Peyer's patch (tissue), 4 donors: ENCODE results near the gene SNX8. TPM values are rescaled to one million over a fixed set of nuclear protein-coding genes. Genes with fewer than 3 reads are reported as not detected.

Experiments
- DNase-seq, 3 donors: peaks; one replicate each; pipeline ENCODE4 v3.0.0-alpha.2; 2017 to 2019
- H3K27ac ChIP-seq, 4 donors: fragments of 200-600 bp; sonication (generic); one replicate each; pipeline ENCODE4 v1.5.1; 2016 to 2019
- H3K27me3 ChIP-seq, 2 donors: fragments of 200-600 bp; sonication (generic); one replicate each; pipeline ENCODE4 v1.5.1; 2019
- H3K36me3 ChIP-seq, 3 donors: fragments of 200-600 bp; sonication (generic); one replicate each; pipeline ENCODE4 v1.5.1; 2016 to 2019
- H3K4me1 ChIP-seq, 4 donors: fragments of 200-600 bp; sonication (generic); one replicate each; pipeline ENCODE4 v1.5.1; 2016 to 2019
- H3K4me3 ChIP-seq, 4 donors: fragments of 200-600 bp; sonication (generic); 1 replicate in 3 of 4; 2 replicates in 1 of 4; pipeline ENCODE4 v1.5.1; 2016 to 2019; ENCODE audit warnings: mild to moderate bottlenecking in 1 of 4
- H3K9me3 ChIP-seq, 4 donors: fragments of 200-600 bp; sonication (generic); one replicate each; pipeline ENCODE4 v1.5.1; 2016 to 2019; ENCODE audit warnings: mild to moderate bottlenecking in 1 of 4
- CTCF ChIP-seq, 6 experiments: fragments of 450-650 bp in 4 of 6; fragments of 200-600 bp in 2 of 6; sonication (generic) in 1 of 6; IDR thresholded peaks; one replicate each; pipeline ENCODE4 v1.5.1; 2017 to 2019; ENCODE audit warnings: antibody characterized with exemption in 6 of 6, mild to moderate bottlenecking in 3 of 6, moderate library complexity in 1 of 6
- POLR2A ChIP-seq, 2 donors: fragments of 450-650 bp; IDR thresholded peaks; one replicate each; pipeline ENCODE4 v1.5.1; 2017; ENCODE audit warnings: antibody characterized with exemption in 2 of 2, mild to moderate bottlenecking in 2 of 2, moderate library complexity in 2 of 2
- total RNA-seq, 4 donors: library from RNA; depleted of rRNA; stranded (reverse); fragments of >200 nt; gene quantifications; one replicate each; pipeline ENCODE4 v1.1.0, GENCODE V29; 2016

SNX8 gene
- total RNA-seq, 4 donors from 2014 or later = 10.5 to 38.8 (median 19.2) TPM

GRCh38 chr7:2224934-2225333 lies 89.3 kb downstream of the SNX8 start:
- H3K36me3 ChIP-seq = peaks cover 0 to 61% (median 0%) of the 10 kb centered on the region in 3 donors
- TF ChIP-seq CTCF (IDR thresholded peaks at IDR 0.05) (no peak), POLR2A (IDR thresholded peaks at IDR 0.05) (no peak)
- no peak overlapping the region for H3K4me3 ChIP-seq

GRCh38 chr7:2224491-2224928 lies 89.7 kb downstream of the SNX8 start:
- no peak for TF ChIP-seq POLR2A (IDR thresholded peaks at IDR 0.05)
- no peak for TF ChIP-seq CTCF (IDR thresholded peaks at IDR 0.05)
- peaks cover 0 to 57% (median 0%) of the 10 kb centered on the region in 3 donors for H3K36me3 ChIP-seq
- no peaks in the 10 kb centered on the region for H3K4me1 ChIP-seq
- DNase-seq = no peak
- H3K27me3 ChIP-seq = no peaks in the 10 kb centered on the region
- H3K27ac ChIP-seq = no peak overlapping the region
- H3K4me3 ChIP-seq = no peak overlapping the region
- H3K9me3 ChIP-seq = no peaks in the 10 kb centered on the region

More at GRCh38 chr7:2224934-2225333, 89.3 kb downstream of the SNX8 start:
- Histone ChIP-seq H3K27ac (no peak overlapping the region), H3K4me1 (no peaks in the 10 kb centered on the region), H3K27me3 (no peaks in the 10 kb centered on the region), H3K9me3 (no peaks in the 10 kb centered on the region)
- no peak for DNase-seq

- Histone ChIP-seq H3K27me3 (no peaks in the 10 kb centered on the region), H3K4me3 (no peak overlapping the region), H3K4me1 (no peaks in the 10 kb centered on the region), H3K36me3 (peaks cover 0 to 59% (median 0%) of the 10 kb centered on the region in 3 donors), H3K27ac (no peak overlapping the region), H3K9me3 (no peaks in the 10 kb centered on the region)
- no peak for DNase-seq
- TF ChIP-seq CTCF (IDR thresholded peaks at IDR 0.05) (no peak), POLR2A (IDR thresholded peaks at IDR 0.05) (no peak)
These were observed 90.9 kb downstream of the SNX8 start for GRCh38 chr7:2223321-2223720.

GRCh38 chr7:2222516-2222915 lies 91.7 kb downstream of the SNX8 start:
- no peak for TF ChIP-seq CTCF (IDR thresholded peaks at IDR 0.05)
- TF ChIP-seq POLR2A (IDR thresholded peaks at IDR 0.05) = no peak
- Histone ChIP-seq H3K9me3 (no peaks in the 10 kb centered on the region), H3K4me3 (no peak overlapping the region), H3K27me3 (no peaks in the 10 kb centered on the region), H3K36me3 (peaks cover 0 to 67% (median 0%) of the 10 kb centered on the region in 3 donors), H3K27ac (no peak overlapping the region), H3K4me1 (no peaks in the 10 kb centered on the region)
- no peak for DNase-seq

- no peaks in the 10 kb centered on the region for H3K4me1 ChIP-seq
- peaks cover 0 to 70% (median 0%) of the 10 kb centered on the region in 3 donors for H3K36me3 ChIP-seq
- no peaks in the 10 kb centered on the region for H3K9me3 ChIP-seq
- no peak overlapping the region for H3K27ac ChIP-seq
- H3K27me3 ChIP-seq = no peaks in the 10 kb centered on the region
- no peak overlapping the region for H3K4me3 ChIP-seq
- TF ChIP-seq POLR2A (IDR thresholded peaks at IDR 0.05) (no peak), CTCF (IDR thresholded peaks at IDR 0.05) (no peak)
- no peak for DNase-seq
These were observed 93.3 kb downstream of the SNX8 start for GRCh38 chr7:2220954-2221353.

GRCh38 chr7:2220506-2220905 lies 93.7 kb downstream of the SNX8 start:
- Histone ChIP-seq H3K36me3 (peaks cover 0 to 70% (median 0%) of the 10 kb centered on the region in 3 donors), H3K27ac (no peak overlapping the region), H3K9me3 (no peaks in the 10 kb centered on the region), H3K27me3 (no peaks in the 10 kb centered on the region), H3K4me3 (no peak overlapping the region), H3K4me1 (no peaks in the 10 kb centered on the region)
- TF ChIP-seq CTCF (IDR thresholded peaks at IDR 0.05) = no peak
- no peak for TF ChIP-seq POLR2A (IDR thresholded peaks at IDR 0.05)
- DNase-seq = no peak
